ENCODE results near the gene SSNA1. TPM values are rescaled to one million over a fixed set of nuclear protein-coding genes. Genes with fewer than 3 reads are reported as not detected.
A peak's percentile ranks its signal among the peaks of the same experiment; 100 is the strongest.

The SSNA1 gene
- total and polyA plus RNA-seq, 9 of the 15 experiments (the other 6 are each of a cell fraction or from before 2014, with no cell fraction given): 1.9 to 130 (median 57.1) TPM

DNA sequence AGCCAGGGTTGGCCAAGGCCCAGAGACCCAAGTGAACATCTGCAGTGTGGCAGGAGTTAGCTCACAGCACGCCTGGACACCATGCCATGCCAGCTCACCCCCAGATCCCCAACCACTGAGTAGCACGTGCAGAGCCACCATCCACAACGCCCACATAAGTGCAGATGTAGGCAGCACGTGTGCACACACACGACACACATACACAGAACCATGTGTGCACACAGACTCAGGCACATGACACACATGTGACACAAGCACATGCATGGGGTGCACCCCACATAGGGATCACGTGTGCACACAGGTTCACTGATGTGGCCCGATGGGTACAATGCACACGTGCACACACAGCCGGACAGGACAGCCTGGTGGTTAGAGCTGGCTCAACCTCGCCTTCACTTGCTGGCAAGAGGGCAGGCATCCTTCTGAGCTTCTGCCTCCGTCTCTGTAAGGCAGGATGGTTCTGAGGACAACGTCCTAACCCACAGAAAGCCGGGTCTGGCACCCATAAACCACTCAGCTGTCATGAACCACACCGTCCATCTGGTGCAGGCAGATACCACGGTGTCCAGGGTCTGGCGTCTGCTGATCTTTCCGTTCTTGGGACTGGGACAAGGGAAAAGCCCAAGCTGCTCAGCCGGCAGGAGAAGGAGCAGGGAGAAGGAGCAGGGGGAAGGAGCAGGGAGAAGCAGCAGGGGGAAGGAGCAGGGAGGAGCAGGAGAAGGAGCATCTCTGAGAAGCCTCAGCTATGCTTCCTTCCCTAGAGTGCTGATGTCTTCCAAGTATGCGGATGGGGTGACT lies 30.7 kb upstream of the SSNA1 start (continued):
- TF ChIP-seq NEUROD1 (IDR thresholded peaks at IDR 0.05; ENCODE audit: borderline replicate concordance, low read depth, low read length, partially characterized antibody): peak; percentile 32
- TF ChIP-seq, protein P1, sequence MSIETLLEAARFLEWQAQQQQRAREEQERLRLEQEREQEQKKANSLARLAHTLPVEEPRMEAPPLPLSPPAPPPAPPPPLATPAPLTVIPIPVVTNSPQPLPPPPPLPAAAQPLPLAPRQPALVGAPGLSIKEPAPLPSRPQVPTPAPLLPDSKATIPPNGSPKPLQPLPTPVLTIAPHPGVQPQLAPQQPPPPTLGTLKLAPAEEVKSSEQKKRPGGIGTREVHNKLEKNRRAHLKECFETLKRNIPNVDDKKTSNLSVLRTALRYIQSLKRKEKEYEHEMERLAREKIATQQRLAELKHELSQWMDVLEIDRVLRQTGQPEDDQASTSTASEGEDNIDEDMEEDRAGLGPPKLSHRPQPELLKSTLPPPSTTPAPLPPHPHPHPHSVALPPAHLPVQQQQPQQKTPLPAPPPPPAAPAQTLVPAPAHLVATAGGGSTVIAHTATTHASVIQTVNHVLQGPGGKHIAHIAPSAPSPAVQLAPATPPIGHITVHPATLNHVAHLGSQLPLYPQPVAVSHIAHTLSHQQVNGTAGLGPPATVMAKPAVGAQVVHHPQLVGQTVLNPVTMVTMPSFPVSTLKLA (conservative IDR thresholded peaks at IDR 0.05): peak in 1 of 2 experiments; percentile 76; a peak in 3 of 4 replicates
- peak; percentile 72 for TF ChIP-seq CBFA2T2 (conservative IDR thresholded peaks at IDR 0.05)
- no peak for TF ChIP-seq ZNF699 (CRISPR knock-in tag; IDR thresholded peaks at IDR 0.05; ENCODE audit: insufficient replicate concordance)
- TF ChIP-seq POLR2AphosphoS5 (IDR thresholded peaks at IDR 0.05; ENCODE audit: control insufficient read depth, insufficient read depth, low read depth, low read length): peak; percentile 38; the same call in 1 of the 2 replicates
- peak; percentile 87 for TF ChIP-seq TCF3 (CRISPR knock-in tag; IDR thresholded peaks at IDR 0.05)
- TF ChIP-seq, protein P2, sequence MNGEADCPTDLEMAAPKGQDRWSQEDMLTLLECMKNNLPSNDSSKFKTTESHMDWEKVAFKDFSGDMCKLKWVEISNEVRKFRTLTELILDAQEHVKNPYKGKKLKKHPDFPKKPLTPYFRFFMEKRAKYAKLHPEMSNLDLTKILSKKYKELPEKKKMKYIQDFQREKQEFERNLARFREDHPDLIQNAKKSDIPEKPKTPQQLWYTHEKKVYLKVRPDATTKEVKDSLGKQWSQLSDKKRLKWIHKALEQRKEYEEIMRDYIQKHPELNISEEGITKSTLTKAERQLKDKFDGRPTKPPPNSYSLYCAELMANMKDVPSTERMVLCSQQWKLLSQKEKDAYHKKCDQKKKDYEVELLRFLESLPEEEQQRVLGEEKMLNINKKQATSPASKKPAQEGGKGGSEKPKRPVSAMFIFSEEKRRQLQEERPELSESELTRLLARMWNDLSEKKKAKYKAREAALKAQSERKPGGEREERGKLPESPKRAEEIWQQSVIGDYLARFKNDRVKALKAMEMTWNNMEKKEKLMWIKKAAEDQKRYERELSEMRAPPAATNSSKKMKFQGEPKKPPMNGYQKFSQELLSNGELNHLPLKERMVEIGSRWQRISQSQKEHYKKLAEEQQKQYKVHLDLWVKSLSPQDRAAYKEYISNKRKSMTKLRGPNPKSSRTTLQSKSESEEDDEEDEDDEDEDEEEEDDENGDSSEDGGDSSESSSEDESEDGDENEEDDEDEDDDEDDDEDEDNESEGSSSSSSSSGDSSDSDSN (IDR thresholded peaks at IDR 0.05; ENCODE audit: borderline replicate concordance in 1 of 2, low read depth in 2 of 2, low read length in 2 of 2): no peak
- no peak for TF ChIP-seq SPI1 (IDR thresholded peaks at IDR 0.05; ENCODE audit: borderline replicate concordance, low read depth, low read length)
- no peak for TF ChIP-seq LEF1 (IDR thresholded peaks at IDR 0.05)
- TF ChIP-seq RFX7 (CRISPR knock-in tag; IDR thresholded peaks at IDR 0.05): no peak
- no peak for TF ChIP-seq FOXJ2 (tag; IDR thresholded peaks at IDR 0.05)
- no peak for TF ChIP-seq DACH1 (IDR thresholded peaks at IDR 0.05; ENCODE audit: partially characterized antibody)
- TF ChIP-seq SMAD2 (IDR thresholded peaks at IDR 0.05; ENCODE audit: low read depth, low read length): no peak
- TF ChIP-seq ZSCAN32 (CRISPR knock-in tag; IDR thresholded peaks at IDR 0.05): no peak
- TF ChIP-seq SETDB1 (IDR thresholded peaks at IDR 0.05; ENCODE audit: low read length): no peak
- TF ChIP-seq TBL1XR1 (IDR thresholded peaks at IDR 0.05; ENCODE audit: low read length in 2 of 2): no peak
